HG03520 (cell line): ENCODE data around the gene DDX24.

ENCODE experiments used
- ATAC-seq: cut with Tn5 transposase; IDR thresholded peaks from one replicate; pipeline ENCODE4 v1.9.1; 2021; ENCODE audit warnings: mild to moderate bottlenecking, moderate library complexity; ENCODE audit not compliant: unreplicated experiment

Gene DDX24

GRCh38 chr14:94018308-94018707 is 62.7 kb downstream of the DDX24 start:
- no peak for ATAC-seq

GRCh38 chr14:94016446-94016976 is 64.5 kb downstream of the DDX24 start:
- no peak for ATAC-seq

GRCh38 chr14:94015223-94015622 is 65.8 kb downstream of the DDX24 start:
- ATAC-seq, result no peak

- no peak for ATAC-seq
Measured at GRCh38 chr14:94014382-94014781, 66.6 kb downstream of the DDX24 start.

- ATAC-seq, result no peak
Measured at GRCh38 chr14:94011795-94012194, 69.2 kb downstream of the DDX24 start.

- ATAC-seq, result no peak
Measured at GRCh38 chr14:94010625-94011024, 70.4 kb downstream of the DDX24 start.

GRCh38 chr14:94009767-94010166 is 71.2 kb downstream of the DDX24 start:
- no peak for ATAC-seq

GRCh38 chr14:94008234-94008633 is 72.8 kb downstream of the DDX24 start:
- ATAC-seq, result no peak

- ATAC-seq, result no peak
Measured at GRCh38 chr14:94005324-94006073, 75.5 kb downstream of the DDX24 start.

GRCh38 chr14:94004015-94004414 is 77.0 kb downstream of the DDX24 start:
- ATAC-seq, result no peak

- no peak for ATAC-seq
Measured at GRCh38 chr14:94003397-94003796, 77.6 kb downstream of the DDX24 start.

- peak; percentile 52 for ATAC-seq
Measured at GRCh38 chr14:94001501-94002396, 79.3 kb downstream of the DDX24 start.

GRCh38 chr14:94001016-94001415 is 80.0 kb downstream of the DDX24 start:
- no peak for ATAC-seq

- no peak for ATAC-seq
Measured at GRCh38 chr14:94000267-94000666, 80.7 kb downstream of the DDX24 start.

GRCh38 chr14:93999573-93999972 is 81.4 kb downstream of the DDX24 start:
- ATAC-seq, result no peak

- no peak for ATAC-seq
Measured at GRCh38 chr14:93998871-93999403, 82.1 kb downstream of the DDX24 start.
